NCI-H1048 (cell line): ENCODE data around the gene SMIM21.
A peak's percentile ranks its signal among the peaks of the same experiment; 100 is the strongest.

Experiments used
- DNase-seq: peaks from one replicate; lab custom pipeline; 2025; lab: John Stamatoyannopoulos, UW

The SMIM21 gene

GRCh38 chr18:75377258-75377657 lies 50.2 kb downstream of the SMIM21 start:
- DNase-seq = no peak

GRCh38 chr18:75376004-75376403 lies 51.5 kb downstream of the SMIM21 start:
- no peak for DNase-seq

GRCh38 chr18:75375341-75375740 lies 52.2 kb downstream of the SMIM21 start:
- DNase-seq = no peak

GRCh38 chr18:75374466-75374865 lies 53.0 kb downstream of the SMIM21 start:
- no peak for DNase-seq

GRCh38 chr18:75369026-75369721 lies 58.3 kb downstream of the SMIM21 start:
- no peak for DNase-seq

GRCh38 chr18:75365837-75366236 lies 61.7 kb downstream of the SMIM21 start:
- no peak for DNase-seq

GRCh38 chr18:75365254-75365629 lies 62.3 kb downstream of the SMIM21 start:
- DNase-seq = no peak

GRCh38 chr18:75364512-75365253 lies 62.8 kb downstream of the SMIM21 start:
- DNase-seq = no peak

GRCh38 chr18:75363446-75364225 lies 63.9 kb downstream of the SMIM21 start:
- peak; percentile 56 for DNase-seq

GRCh38 chr18:75362435-75362834 lies 65.1 kb downstream of the SMIM21 start:
- DNase-seq = no peak

GRCh38 chr18:75360941-75361340 lies 66.6 kb downstream of the SMIM21 start:
- no peak for DNase-seq

GRCh38 chr18:75360215-75360614 lies 67.3 kb downstream of the SMIM21 start:
- no peak for DNase-seq
